K562 (cell line): ENCODE measurements around the gene CALML6. TPM values are rescaled to one million over a fixed set of nuclear protein-coding genes. Genes with fewer than 3 reads are reported as not detected.

Experiments
- ATAC-seq: fragments of 200-7000 bp; cut with Tn5 transposase; 3 replicates; pipeline ENCODE4 v1.9.1; 2020; ENCODE audit warnings: moderate library complexity
- Bru-seq: library from RNA; stranded (reverse); fragments of 400-500 nt; gene quantifications from one replicate; lab custom pipeline; 2021; lab: Mats Ljungman, UMichigan
- BruChase-seq, 2 experiments: library from RNA; stranded (reverse); fragments of 400-500 nt; gene quantifications; one replicate each; lab custom pipeline; 2021; lab: Mats Ljungman, UMichigan
- BruUV-seq: library from RNA; stranded (reverse); fragments of 400-500 nt; replicated peaks from 2 replicates; lab custom pipeline; 2021; lab: Mats Ljungman, UMichigan
- CTCF ChIA-PET: fragments of 300-600 bp; formaldehyde crosslinking; extraction: SDS; loops from one replicate; lab custom pipeline; 2021; ENCODE audit warnings: low intra/inter-chr PET ratio; lab: Yijun Ruan, JAX
- POLR2A ChIA-PET: fragments of 300-600, 350-650 bp; sonication (Branson Sonifier 250); formaldehyde crosslinking; extraction: SDS; loops from one replicate; lab custom pipeline; 2021; ENCODE audit warnings: antibody characterized with exemption, inconsistent platforms; lab: Yijun Ruan, JAX
- DNase-seq, 4 experiments: peaks; one replicate each; pipeline versions ENCODE4 v3.0.0 to v3.0.0-alpha.2; 2011 to 2018; ENCODE audit warnings: low spot score in 3 of 4, mixed read lengths in 3 of 4; ENCODE audit errors: extremely low read depth in 1 of 4
- FAIRE-seq: peaks from 2 replicates; lab custom pipeline; 2011; peaks lifted over from hg19 to GRCh38; lab: Jason Lieb, UNC
- H2AFZ ChIP-seq: 2 replicates; pipeline ENCODE4 v1.6.0; 2011; ENCODE audit warnings: low read depth, low read length, control low read depth, inconsistent platforms
- H3K27ac ChIP-seq: fragments of 200-600 bp; 3 replicates; pipeline ENCODE4 v1.8.0; 2011; ENCODE audit warnings: low read depth, mild to moderate bottlenecking, control low read depth, inconsistent platforms, low read length, moderate library complexity, mixed read lengths; ENCODE audit errors: extremely low read depth
- H3K27me3 ChIP-seq, 2 experiments: fragments of 300-600 bp in 1 of 2; 2 replicates in 1 of 2; 3 replicates in 1 of 2; pipeline versions ENCODE4 v1.6.0 to v1.8.0; 2011; ENCODE audit warnings: inconsistent platforms in 2 of 2, low read length in 2 of 2, mild to moderate bottlenecking in 1 of 2, mixed read lengths in 1 of 2, moderate library complexity in 1 of 2; ENCODE audit not compliant: control insufficient read depth in 2 of 2, insufficient read depth in 2 of 2
- H3K36me3 ChIP-seq: fragments of 300-600 bp; 3 replicates; pipeline ENCODE4 v1.8.0; 2011; ENCODE audit warnings: mild to moderate bottlenecking, low read length, inconsistent platforms; ENCODE audit not compliant: control insufficient read depth, insufficient read depth
- H3K4me1 ChIP-seq, 2 experiments: fragments of 200-600 bp in 1 of 2; replicated peaks in 1 of 2; 2 replicates in 1 of 2; 3 replicates in 1 of 2; pipeline versions ENCODE4 v1.5.1 to v1.8.0; 2011; ENCODE audit warnings: inconsistent platforms in 2 of 2, low read length in 2 of 2, mild to moderate bottlenecking in 1 of 2, mixed read lengths in 1 of 2, moderate library complexity in 1 of 2; ENCODE audit not compliant: control insufficient read depth in 2 of 2, insufficient read depth in 2 of 2
- H3K4me2 ChIP-seq: 2 replicates; pipeline ENCODE4 v1.6.1; 2011; ENCODE audit warnings: low read length, control low read depth, inconsistent platforms, mixed read lengths; ENCODE audit not compliant: insufficient read depth
- H3K4me3 ChIP-seq: fragments of 200-600 bp; sonication (generic), shearing (Covaris generic); 2 replicates; pipeline ENCODE4 v1.5.1; 2016; ENCODE audit warnings: control low read depth, inconsistent platforms
- H3K79me2 ChIP-seq: fragments of 200-600 bp; 3 replicates; pipeline ENCODE4 v1.8.0; 2011; ENCODE audit warnings: low read length, inconsistent platforms; ENCODE audit not compliant: control insufficient read depth, insufficient read depth
- H3K9ac ChIP-seq, 2 experiments: 2 replicates each; pipeline versions ENCODE4 v1.6.0 to v1.6.1; 2011; ENCODE audit warnings: low read depth in 2 of 2, low read length in 2 of 2, control low read depth in 1 of 2, inconsistent platforms in 1 of 2, mild to moderate bottlenecking in 1 of 2, mixed read lengths in 1 of 2; ENCODE audit not compliant: insufficient read depth in 1 of 2
- H3K9me1 ChIP-seq: one replicate; pipeline ENCODE4 v1.6.0; 2011; ENCODE audit warnings: inconsistent platforms, mild to moderate bottlenecking, low read length, moderate library complexity; ENCODE audit not compliant: control insufficient read depth, insufficient read depth
- H3K9me3 ChIP-seq: replicated peaks from 2 replicates; pipeline ENCODE4 v1.5.1; 2011; ENCODE audit warnings: low read depth, low read length, inconsistent platforms; ENCODE audit not compliant: control insufficient read depth, insufficient read depth
- H4K20me1 ChIP-seq: replicated peaks from 2 replicates; pipeline ENCODE4 v1.6.1; 2011; ENCODE audit warnings: low read length, inconsistent platforms, mixed read lengths; ENCODE audit not compliant: control insufficient read depth, insufficient read depth
- MEF2A ChIP-seq: IDR thresholded peaks from 2 replicates; pipeline ENCODE4 v1.6.1; 2011; ENCODE audit warnings: low read depth, mild to moderate bottlenecking, low read length, moderate library complexity; ENCODE audit not compliant: control insufficient read depth
- NFE2L1 ChIP-seq: fragments of 450-650 bp; IDR thresholded peaks from 2 replicates; pipeline ENCODE4 v1.6.1; 2016; ENCODE audit warnings: missing genetic modification characterization, low read depth, mild to moderate bottlenecking, missing compliant biosample characterization, moderate library complexity, borderline replicate concordance
- NFIC ChIP-seq: fragments of 450-650 bp; IDR thresholded peaks from 2 replicates; pipeline ENCODE4 v1.6.1; 2017; ENCODE audit warnings: mild to moderate bottlenecking, inconsistent platforms
- NFIX ChIP-seq: fragments of 250-450 bp; sonication (Bioruptor Pico); IDR thresholded peaks from 2 replicates; pipeline ENCODE4 v1.4.0; 2020; ENCODE audit warnings: low read depth, mild to moderate bottlenecking, moderate library complexity
- SMAD1 ChIP-seq: fragments of 150-350 bp; IDR thresholded peaks from 2 replicates; pipeline ENCODE4 v1.6.1; 2014; ENCODE audit warnings: low read length, low read depth; ENCODE audit not compliant: partially characterized antibody
- TAL1 ChIP-seq: fragments of 450-650 bp; IDR thresholded peaks from 2 replicates; pipeline ENCODE4 v1.6.1; 2016; ENCODE audit warnings: mild to moderate bottlenecking
- ZNF12 ChIP-seq: sonication (generic); formaldehyde crosslinking; IDR thresholded peaks from 2 replicates; pipeline ENCODE4 v1.4.0; 2020; ENCODE audit warnings: mild to moderate bottlenecking, missing genetic modification reagents
- ZNF140 ChIP-seq: fragments of 250-450 bp; sonication (Bioruptor Pico); IDR thresholded peaks from 2 replicates; pipeline ENCODE4 v1.8.0; 2021; ENCODE audit warnings: moderate library complexity, mild to moderate bottlenecking, inconsistent platforms
- ZNF232 ChIP-seq: sonication (generic); formaldehyde crosslinking; IDR thresholded peaks from 2 replicates; pipeline ENCODE4 v1.8.0; 2022; ENCODE audit warnings: mild to moderate bottlenecking, missing genetic modification reagents
- WGBS: fragments of 100-300 bp; shearing (Covaris generic); methylation state at CpG from one replicate; pipeline ENCODE4 v1.1.6; 2016; ENCODE audit warnings: low coverage, mixed read lengths; ENCODE audit not compliant: insufficient coverage; ENCODE audit errors: missing lambda C conversion rate; 5-methylcytosine and 5-hydroxymethylcytosine counted together
- in situ Hi-C: fragments of 300-500 bp; cut with MboI; formaldehyde crosslinking; loops from 4 replicates; pipeline ENCODE4 v1.15.0; 2018; ENCODE audit warnings: inconsistent platforms, mixed read lengths
- intact Hi-C: fragments of 100-400 bp; cut with micrococcal nuclease; formaldehyde crosslinking; loops from 2 replicates; pipeline ENCODE4 v1.14.2; 2022
- long read RNA-seq, 3 experiments: library from polyadenylated mRNA in 2 of 3; library from RNA in 1 of 3; unstranded in 2 of 3; stranded (forward) in 1 of 3; transcript quantifications; one replicate each; pipeline ENCODE4 v2.0.0, GENCODE V29; 2019 to 2022
- polyA minus RNA-seq, 3 experiments: library from RNA; depleted of rRNA, polyadenylated mRNA; stranded (reverse); fragments of >200 nt; gene quantifications; 2 replicates each; pipeline ENCODE4 v1.2.3, GENCODE V29; 2011
- polyA plus RNA-seq, 8 experiments: library from polyadenylated mRNA; depleted of rRNA in 4 of 8; stranded (reverse) in 5 of 8; unstranded in 3 of 8; fragments of >200 nt; fragmentation: Nextera tagmentation in 2 of 8; fragmentation: Illumina TruSeq in 1 of 8; extraction: Ambion mirVana in 2 of 8; extraction: Trizol in 1 of 8; gene quantifications; 2 replicates each; pipeline versions ENCODE4 v1.2.1 to v1.2.3, GENCODE V29; 2011 to 2014; ENCODE audit warnings: inconsistent platforms in 1 of 8, missing spikeins in 1 of 8
- total RNA-seq, 7 experiments: library from RNA; depleted of rRNA in 6 of 7; stranded (reverse); fragments of >200 nt in 6 of 7; fragmentation: Illumina TruSeq in 2 of 7; extraction: Trizol in 2 of 7; gene quantifications; 2 replicates each; pipeline versions ENCODE4 v1.2.1 to v1.2.3, GENCODE V29; 2011 to 2021; ENCODE audit warnings: low replicate concordance in 1 of 7
- TF ChIP-seq, protein P1 (sequence below): sonication (generic); formaldehyde crosslinking; IDR thresholded peaks from 2 replicates; pipeline ENCODE4 v1.9.0; 2022; ENCODE audit warnings: mild to moderate bottlenecking, missing genetic modification reagents
- TF ChIP-seq, protein P2 (sequence below): fragments of 250-450 bp; sonication (Bioruptor Pico); IDR thresholded peaks from 2 replicates; pipeline ENCODE4 v1.8.0; 2022; ENCODE audit warnings: moderate library complexity, mild to moderate bottlenecking, inconsistent platforms
- TF ChIP-seq, protein P3 (sequence below): IDR thresholded peaks from 3 replicates; pipeline ENCODE4 v1.6.1; 2011; ENCODE audit warnings: borderline replicate concordance, mild to moderate bottlenecking, moderate library complexity; ENCODE audit not compliant: insufficient read length; ENCODE audit errors: extremely low read depth

Gene CALML6, protein sequence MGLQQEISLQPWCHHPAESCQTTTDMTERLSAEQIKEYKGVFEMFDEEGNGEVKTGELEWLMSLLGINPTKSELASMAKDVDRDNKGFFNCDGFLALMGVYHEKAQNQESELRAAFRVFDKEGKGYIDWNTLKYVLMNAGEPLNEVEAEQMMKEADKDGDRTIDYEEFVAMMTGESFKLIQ
- total RNA-seq (2011; cell fraction: chromatin; rRNA removed; ENCODE audit: low replicate concordance): 0.56 and 0.69 TPM in 2 replicates
- 0.33 and 0.39 TPM in 2 replicates for total RNA-seq (2011; cell fraction: nucleolus; rRNA removed)
- not detected in 2 replicates for total RNA-seq (2011; cell fraction: nucleoplasm; rRNA removed)
- total RNA-seq (2014; rRNA removed) (not detected in 2 replicates), total RNA-seq (2014; rRNA removed; fragmentation: Illumina TruSeq; extraction: Trizol) (not detected in 2 replicates), total RNA-seq (2015; rRNA removed; fragmentation: Illumina TruSeq; extraction: Trizol) (not detected in 2 replicates), total RNA-seq (2021) (not detected in 2 replicates), polyA plus RNA-seq (2011; rRNA removed) (0.14 TPM in 1 of 2 replicates, not detected in the other), polyA plus RNA-seq (2014; fragmentation: Illumina TruSeq; extraction: Trizol) (not detected in 2 replicates), polyA plus RNA-seq (2014; fragmentation: Nextera tagmentation; extraction: Ambion mirVana) (not detected), polyA plus RNA-seq (2014; rRNA removed) (0.16 TPM in 1 of 2 replicates, not detected in the other), polyA minus RNA-seq (2011; rRNA and poly(A)+ RNA removed) (not detected in 2 replicates), Bru-seq, nascent RNA (not detected), BruChase-seq, experiment 1, labeled RNA remaining after a 2-hour chase (not detected), BruChase-seq, experiment 2, labeled RNA remaining after a 6-hour chase (not detected)
- not detected in 2 replicates for polyA plus RNA-seq (2011; cell fraction: cytosol; rRNA removed)
- 0.10 and 0.68 TPM in 2 replicates for polyA plus RNA-seq (2011; cell fraction: nucleus; rRNA removed)
- polyA plus RNA-seq (2012): 0.08 and 0.53 TPM in 2 replicates
- polyA minus RNA-seq (2011; cell fraction: cytosol; rRNA and poly(A)+ RNA removed): not detected in 2 replicates
- not detected in 2 replicates for polyA minus RNA-seq (2011; cell fraction: nucleus; rRNA and poly(A)+ RNA removed)
- long read RNA-seq, experiment 1: 0 reads
- long read RNA-seq, experiment 2: 0 reads
- long read RNA-seq, experiment 3: 0 reads

DNA sequence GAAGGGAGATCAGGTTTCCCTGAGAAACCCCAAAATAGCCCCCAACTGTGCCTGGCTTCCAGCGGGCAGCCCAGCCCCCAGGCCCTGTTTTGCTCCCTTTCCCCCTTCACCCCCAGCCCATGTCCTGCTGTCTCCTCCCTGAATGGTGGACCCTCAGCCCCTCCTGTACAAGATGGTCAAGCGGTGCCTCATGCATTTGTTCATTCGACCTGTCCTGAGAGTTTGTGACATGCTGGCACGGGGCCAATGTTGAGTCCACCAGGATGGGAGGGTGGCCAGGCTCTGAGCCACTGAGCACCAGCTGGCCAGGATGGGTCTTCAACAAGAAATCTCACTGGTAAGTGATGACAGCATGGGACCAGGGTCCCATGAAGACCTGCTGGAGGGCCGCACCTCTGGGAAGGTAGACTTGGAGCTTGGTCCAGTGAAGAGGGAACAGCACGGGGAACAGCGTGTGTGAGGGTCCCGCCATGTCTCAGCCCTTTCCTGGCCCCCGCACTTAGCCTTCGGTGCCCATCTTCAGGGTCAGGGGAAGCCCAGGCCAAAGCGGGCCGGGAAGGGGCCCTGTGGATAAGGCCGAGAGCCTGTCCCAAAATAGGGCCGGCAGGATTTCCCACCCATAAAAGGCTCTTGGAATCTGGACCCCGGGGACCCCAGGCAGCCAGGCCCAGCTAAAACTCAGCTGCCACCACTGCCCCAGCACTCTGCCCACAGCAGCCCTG lies at the start of gene CALML6:
CALML6 (plus strand) TSS at position 290 of the 722 bp plus-strand sequence; CDS start at position 311, 21 bp downstream.
- Histone ChIP-seq H3K9me1 (no peaks in the 10 kb centered on the region), H3K27me3 (no peaks in the 10 kb centered on the region; a peak in 1 of 5 replicates), H3K9ac (peak within 1 kb of the TSS in 1 of 2 experiments; percentile 74; a peak in 2 of 4 replicates), H3K4me3 (no peak within 1 kb of the TSS), H4K20me1 (0 out of 2 replicates have a peak, but pooled peaks cover 4% of the 10 kb centered on the region), H3K36me3 (no peaks in the 10 kb centered on the region), H3K27ac (no peak within 1 kb of the TSS), H2AFZ (no peak within 1 kb of the TSS), H3K79me2 (no peaks in the 10 kb centered on the region), H3K4me1 (peaks cover 9 to 63% of the 10 kb centered on the region in 2 experiments), H3K4me2 (no peak within 1 kb of the TSS), H3K9me3 (no peaks in the 10 kb centered on the region)
- 49% methylated on average over 15 of the region's 15 CpGs for WGBS
- no TSS peak for BruUV-seq
- CTCF ChIA-PET: no interaction called here
- no peak for DNase-seq
- FAIRE-seq: peak; percentile 15
- intact Hi-C loops (no loop called here), in situ Hi-C loops (loop anchor here (10.0 kb wide), 1 partner anchor 550 kb away; no protein-coding TSS in a partner anchor)
- no peak for ATAC-seq
- POLR2A ChIA-PET: interaction anchor here (2.5 kb wide), 1 partner anchor 14 kb away, joined by 6 read pairs; no protein-coding TSS in a partner anchor
- TF ChIP-seq, protein P1, sequence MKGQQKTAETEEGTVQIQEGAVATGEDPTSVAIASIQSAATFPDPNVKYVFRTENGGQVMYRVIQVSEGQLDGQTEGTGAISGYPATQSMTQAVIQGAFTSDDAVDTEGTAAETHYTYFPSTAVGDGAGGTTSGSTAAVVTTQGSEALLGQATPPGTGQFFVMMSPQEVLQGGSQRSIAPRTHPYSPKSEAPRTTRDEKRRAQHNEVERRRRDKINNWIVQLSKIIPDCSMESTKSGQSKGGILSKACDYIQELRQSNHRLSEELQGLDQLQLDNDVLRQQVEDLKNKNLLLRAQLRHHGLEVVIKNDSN: 0 out of 2 replicates have a peak, but pooled peaks have one; percentile 26
- TF ChIP-seq ZNF140 (CRISPR knock-in tag) (no peak), TAL1 (no peak), NFIX (CRISPR knock-in tag) (peak; percentile 75), ZNF12 (CRISPR knock-in tag) (no peak), NFIC (peak; percentile 97), ZNF232 (CRISPR knock-in tag) (no peak), MEF2A (no peak), SMAD1 (peak; percentile 28), NFE2L1 (tag) (no peak)
- TF ChIP-seq, protein P2, sequence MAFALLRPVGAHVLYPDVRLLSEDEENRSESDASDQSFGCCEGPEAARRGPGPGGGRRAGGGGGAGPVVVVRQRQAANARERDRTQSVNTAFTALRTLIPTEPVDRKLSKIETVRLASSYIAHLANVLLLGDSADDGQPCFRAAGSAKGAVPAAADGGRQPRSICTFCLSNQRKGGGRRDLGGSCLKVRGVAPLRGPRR (CRISPR knock-in tag): no peak
- TF ChIP-seq, protein P3, sequence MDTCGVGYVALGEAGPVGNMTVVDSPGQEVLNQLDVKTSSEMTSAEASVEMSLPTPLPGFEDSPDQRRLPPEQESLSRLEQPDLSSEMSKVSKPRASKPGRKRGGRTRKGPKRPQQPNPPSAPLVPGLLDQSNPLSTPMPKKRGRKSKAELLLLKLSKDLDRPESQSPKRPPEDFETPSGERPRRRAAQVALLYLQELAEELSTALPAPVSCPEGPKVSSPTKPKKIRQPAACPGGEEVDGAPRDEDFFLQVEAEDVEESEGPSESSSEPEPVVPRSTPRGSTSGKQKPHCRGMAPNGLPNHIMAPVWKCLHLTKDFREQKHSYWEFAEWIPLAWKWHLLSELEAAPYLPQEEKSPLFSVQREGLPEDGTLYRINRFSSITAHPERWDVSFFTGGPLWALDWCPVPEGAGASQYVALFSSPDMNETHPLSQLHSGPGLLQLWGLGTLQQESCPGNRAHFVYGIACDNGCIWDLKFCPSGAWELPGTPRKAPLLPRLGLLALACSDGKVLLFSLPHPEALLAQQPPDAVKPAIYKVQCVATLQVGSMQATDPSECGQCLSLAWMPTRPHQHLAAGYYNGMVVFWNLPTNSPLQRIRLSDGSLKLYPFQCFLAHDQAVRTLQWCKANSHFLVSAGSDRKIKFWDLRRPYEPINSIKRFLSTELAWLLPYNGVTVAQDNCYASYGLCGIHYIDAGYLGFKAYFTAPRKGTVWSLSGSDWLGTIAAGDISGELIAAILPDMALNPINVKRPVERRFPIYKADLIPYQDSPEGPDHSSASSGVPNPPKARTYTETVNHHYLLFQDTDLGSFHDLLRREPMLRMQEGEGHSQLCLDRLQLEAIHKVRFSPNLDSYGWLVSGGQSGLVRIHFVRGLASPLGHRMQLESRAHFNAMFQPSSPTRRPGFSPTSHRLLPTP: no peak
